ENCODE measurements around the gene LSP1. TPM values are rescaled to one million over a fixed set of nuclear protein-coding genes. Genes with fewer than 3 reads are reported as not detected.
A peak's percentile ranks its signal among the peaks of the same experiment; 100 is the strongest.

The LSP1 gene
- total and polyA plus RNA-seq, 8 donors, result 2.4 to 26.8 (median 9.9) TPM

- DNase-seq (peak in 3 of 6 donors; percentile 11 to 68 (median 23)), ATAC-seq (no peak), FAIRE-seq (no peak)
- Histone ChIP-seq H3K4me1 (no peaks in the 10 kb centered on the region), H3K4me3 (no peak overlapping the region), H3K27ac (no peak overlapping the region), H3K36me3 (no peaks in the 10 kb centered on the region), H3K9me3 (no peaks in the 10 kb centered on the region), H3K27me3 (no peaks in the 10 kb centered on the region)
- 67 to 84% methylated on average over 31 to 33 of the region's 33 CpGs for WGBS, 2 donors
- TF ChIP-seq CTCF (IDR thresholded peaks at IDR 0.05), result no peak
- intact Hi-C loops (cut with DNase I), result no loop called here
Measured at GRCh38 chr11:1935156-1936071, 82.5 kb downstream of the LSP1 start.

GRCh38 chr11:1936072-1936780 lies 83.3 kb downstream of the LSP1 start:
- no peak for ATAC-seq
- Histone ChIP-seq H3K27ac (no peak overlapping the region), H3K9me3 (no peaks in the 10 kb centered on the region), H3K4me1 (no peaks in the 10 kb centered on the region), H3K36me3 (no peaks in the 10 kb centered on the region), H3K27me3 (no peaks in the 10 kb centered on the region), H3K4me3 (no peak overlapping the region)
- TF ChIP-seq CTCF (IDR thresholded peaks at IDR 0.05), result no peak
- WGBS, 2 donors, result 86 to 90% methylated on average over 31 to 34 of the region's 34 CpGs
- FAIRE-seq, result no peak
- peak in 4 of 6 donors; percentile 8 to 68 (median 31) for DNase-seq
- intact Hi-C loops (cut with DNase I), result no loop called here

GRCh38 chr11:1936781-1937615 lies 84.1 kb downstream of the LSP1 start:
- FAIRE-seq, result no peak
- intact Hi-C loops (cut with DNase I), result no loop called here

More at GRCh38 chr11:1936781-1937615, 84.1 kb downstream of the LSP1 start:
- H3K9me3 ChIP-seq, result no peaks in the 10 kb centered on the region
- no peak overlapping the region for H3K4me3 ChIP-seq
- 82 to 88% methylated on average over 34 of the region's 34 CpGs for WGBS, 2 donors
- DNase-seq (peak in 4 of 6 donors; percentile 10 to 69 (median 36)), ATAC-seq (no peak)
- no peak for TF ChIP-seq CTCF (IDR thresholded peaks at IDR 0.05)
- H3K27me3 ChIP-seq, result no peaks in the 10 kb centered on the region
- H3K4me1 ChIP-seq, result no peaks in the 10 kb centered on the region
- H3K36me3 ChIP-seq, result no peaks in the 10 kb centered on the region
- H3K27ac ChIP-seq, result no peak overlapping the region
